ENCODE results near the gene PIH1D1. TPM values are rescaled to one million over a fixed set of nuclear protein-coding genes. Genes with fewer than 3 reads are reported as not detected.

The PIH1D1 gene
- total and polyA plus RNA-seq, 4 donors, result 41.4 to 59.4 (median 47.2) TPM

GRCh38 chr19:49492573-49493405 lies 41.2 kb upstream of the PIH1D1 start:
- Histone ChIP-seq H3K27ac (ENCODE audit: low read depth in 1 of 2, low read length in 2 of 2) (no peak overlapping the region), H3K27me3 (ENCODE audit: control insufficient read depth in 4 of 4, insufficient read depth in 4 of 4, low read length in 3 of 4) (no peaks in the 10 kb centered on the region), H3K9ac (ENCODE audit: low read depth in 1 of 2, low read length in 2 of 2) (no peak overlapping the region), H3K9me3 (ENCODE audit: control insufficient read depth in 4 of 4, low read length in 3 of 4) (no peaks in the 10 kb centered on the region), H3K4me3 (ENCODE audit: low read depth in 1 of 3, low read length in 3 of 3) (no peak overlapping the region), H3K4me1 (ENCODE audit: control insufficient read depth in 4 of 4, insufficient read depth in 4 of 4, low read length in 3 of 4) (peaks cover 0 to 29% (median 23%) of the 10 kb centered on the region in 4 donors), H3K36me3 (ENCODE audit: control insufficient read depth in 4 of 4, insufficient read depth in 3 of 4, low read depth in 1 of 4, low read length in 3 of 4) (peaks cover 16 to 42% (median 37%) of the 10 kb centered on the region in 4 donors)
- 82% methylated on average over 12 of the region's 12 CpGs for WGBS
- TF ChIP-seq SP1 (IDR thresholded peaks at IDR 0.05), result no peak
- TF ChIP-seq YY1 (IDR thresholded peaks at IDR 0.05), result no peak
- TF ChIP-seq, protein P1, sequence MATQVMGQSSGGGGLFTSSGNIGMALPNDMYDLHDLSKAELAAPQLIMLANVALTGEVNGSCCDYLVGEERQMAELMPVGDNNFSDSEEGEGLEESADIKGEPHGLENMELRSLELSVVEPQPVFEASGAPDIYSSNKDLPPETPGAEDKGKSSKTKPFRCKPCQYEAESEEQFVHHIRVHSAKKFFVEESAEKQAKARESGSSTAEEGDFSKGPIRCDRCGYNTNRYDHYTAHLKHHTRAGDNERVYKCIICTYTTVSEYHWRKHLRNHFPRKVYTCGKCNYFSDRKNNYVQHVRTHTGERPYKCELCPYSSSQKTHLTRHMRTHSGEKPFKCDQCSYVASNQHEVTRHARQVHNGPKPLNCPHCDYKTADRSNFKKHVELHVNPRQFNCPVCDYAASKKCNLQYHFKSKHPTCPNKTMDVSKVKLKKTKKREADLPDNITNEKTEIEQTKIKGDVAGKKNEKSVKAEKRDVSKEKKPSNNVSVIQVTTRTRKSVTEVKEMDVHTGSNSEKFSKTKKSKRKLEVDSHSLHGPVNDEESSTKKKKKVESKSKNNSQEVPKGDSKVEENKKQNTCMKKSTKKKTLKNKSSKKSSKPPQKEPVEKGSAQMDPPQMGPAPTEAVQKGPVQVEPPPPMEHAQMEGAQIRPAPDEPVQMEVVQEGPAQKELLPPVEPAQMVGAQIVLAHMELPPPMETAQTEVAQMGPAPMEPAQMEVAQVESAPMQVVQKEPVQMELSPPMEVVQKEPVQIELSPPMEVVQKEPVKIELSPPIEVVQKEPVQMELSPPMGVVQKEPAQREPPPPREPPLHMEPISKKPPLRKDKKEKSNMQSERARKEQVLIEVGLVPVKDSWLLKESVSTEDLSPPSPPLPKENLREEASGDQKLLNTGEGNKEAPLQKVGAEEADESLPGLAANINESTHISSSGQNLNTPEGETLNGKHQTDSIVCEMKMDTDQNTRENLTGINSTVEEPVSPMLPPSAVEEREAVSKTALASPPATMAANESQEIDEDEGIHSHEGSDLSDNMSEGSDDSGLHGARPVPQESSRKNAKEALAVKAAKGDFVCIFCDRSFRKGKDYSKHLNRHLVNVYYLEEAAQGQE (IDR thresholded peaks at IDR 0.05), result no peak
- TF ChIP-seq, protein P2, sequence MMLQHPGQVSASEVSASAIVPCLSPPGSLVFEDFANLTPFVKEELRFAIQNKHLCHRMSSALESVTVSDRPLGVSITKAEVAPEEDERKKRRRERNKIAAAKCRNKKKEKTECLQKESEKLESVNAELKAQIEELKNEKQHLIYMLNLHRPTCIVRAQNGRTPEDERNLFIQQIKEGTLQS (IDR thresholded peaks at IDR 0.05), result no peak
- no peak for TF ChIP-seq NR2F2 (IDR thresholded peaks at IDR 0.05)
- no peak for TF ChIP-seq ZBTB33 (IDR thresholded peaks at IDR 0.05)
- no peak for TF ChIP-seq MAX (IDR thresholded peaks at IDR 0.05)
- no peak for TF ChIP-seq RAD21 (IDR thresholded peaks at IDR 0.05)
- TF ChIP-seq GABPA (IDR thresholded peaks at IDR 0.05 in 1 of 2, conservative IDR thresholded peaks at IDR 0.05 in 1 of 2), result no peak
- TF ChIP-seq HNF4A (conservative IDR thresholded peaks at IDR 0.05), result no peak
- TF ChIP-seq JUND (IDR thresholded peaks at IDR 0.05), result no peak
- TF ChIP-seq FOXA1 (IDR thresholded peaks at IDR 0.05), result no peak
- no peak for DNase-seq (ENCODE audit: low spot score)

DNA sequence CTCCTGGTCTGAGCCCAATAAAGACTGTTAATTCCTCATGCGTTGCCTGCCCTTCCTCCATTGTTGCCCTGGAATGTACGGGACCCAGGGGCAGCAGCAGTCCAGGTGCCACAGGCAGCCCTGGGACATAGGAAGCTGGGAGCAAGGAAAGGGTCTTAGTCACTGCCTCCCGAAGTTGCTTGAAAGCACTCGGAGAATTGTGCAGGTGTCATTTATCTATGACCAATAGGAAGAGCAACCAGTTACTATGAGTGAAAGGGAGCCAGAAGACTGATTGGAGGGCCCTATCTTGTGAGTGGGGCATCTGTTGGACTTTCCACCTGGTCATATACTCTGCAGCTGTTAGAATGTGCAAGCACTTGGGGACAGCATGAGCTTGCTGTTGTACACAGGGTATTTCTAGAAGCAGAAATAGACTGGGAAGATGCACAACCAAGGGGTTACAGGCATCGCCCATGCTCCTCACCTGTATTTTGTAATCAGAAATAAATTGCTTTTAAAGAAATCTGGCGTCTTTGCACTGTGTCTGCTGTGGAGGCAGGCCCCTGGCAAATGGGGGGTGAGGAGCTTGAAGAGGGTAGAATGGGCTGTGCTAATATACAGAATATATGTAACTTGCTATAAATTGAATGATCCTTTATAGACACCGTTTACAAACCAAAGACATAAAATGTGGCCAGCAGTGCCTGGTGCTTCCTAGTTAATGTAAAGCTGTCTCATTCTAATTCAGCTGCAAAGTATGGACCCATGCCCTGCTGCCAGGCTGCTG lies 40.4 kb upstream of the PIH1D1 start:
- Histone ChIP-seq H3K4me1 (ENCODE audit: control insufficient read depth in 4 of 4, insufficient read depth in 4 of 4, low read length in 3 of 4) (peaks cover 0 to 23% (median 16%) of the 10 kb centered on the region in 4 donors), H3K9ac (ENCODE audit: low read depth in 1 of 2, low read length in 2 of 2) (no peak overlapping the region), H3K36me3 (ENCODE audit: control insufficient read depth in 4 of 4, insufficient read depth in 3 of 4, low read depth in 1 of 4, low read length in 3 of 4) (peaks cover 15 to 37% (median 33%) of the 10 kb centered on the region in 4 donors), H3K9me3 (ENCODE audit: control insufficient read depth in 4 of 4, low read length in 3 of 4) (no peaks in the 10 kb centered on the region), H3K4me3 (ENCODE audit: low read depth in 1 of 3, low read length in 3 of 3) (no peak overlapping the region), H3K27ac (ENCODE audit: low read depth in 1 of 2, low read length in 2 of 2) (no peak overlapping the region), H3K27me3 (ENCODE audit: control insufficient read depth in 4 of 4, insufficient read depth in 4 of 4, low read length in 3 of 4) (no peaks in the 10 kb centered on the region)
- 75% methylated on average over 7 of the region's 7 CpGs for WGBS
- no peak for DNase-seq (ENCODE audit: low spot score)
- TF ChIP-seq NR2F2 (IDR thresholded peaks at IDR 0.05) (no peak), MAX (IDR thresholded peaks at IDR 0.05) (no peak), CTCF (IDR thresholded peaks at IDR 0.05; ENCODE audit: low read depth, low read length, missing input control) (no peak), FOXA2 (IDR thresholded peaks at IDR 0.05) (no peak), GABPA (IDR thresholded peaks at IDR 0.05 in 1 of 2, conservative IDR thresholded peaks at IDR 0.05 in 1 of 2) (no peak), FOXA1 (IDR thresholded peaks at IDR 0.05) (no peak), TAF1 (conservative IDR thresholded peaks at IDR 0.05) (no peak)
- TF ChIP-seq, protein P1 (IDR thresholded peaks at IDR 0.05), result no peak
- TF ChIP-seq, protein P2 (IDR thresholded peaks at IDR 0.05), result no peak
